ENCODE results near the gene CHMP6.
"Not testable (repeated sequence)": the region's sequence is repeated elsewhere in the genome, so short reads cannot be mapped to it uniquely, and the experiment has no call there.

CHMP6 gene

GRCh38 chr17:81011951-81012350 is 20.3 kb downstream of the CHMP6 start:
- DNase-seq (ENCODE audit: low read depth in 2 of 2): no peak

DNA sequence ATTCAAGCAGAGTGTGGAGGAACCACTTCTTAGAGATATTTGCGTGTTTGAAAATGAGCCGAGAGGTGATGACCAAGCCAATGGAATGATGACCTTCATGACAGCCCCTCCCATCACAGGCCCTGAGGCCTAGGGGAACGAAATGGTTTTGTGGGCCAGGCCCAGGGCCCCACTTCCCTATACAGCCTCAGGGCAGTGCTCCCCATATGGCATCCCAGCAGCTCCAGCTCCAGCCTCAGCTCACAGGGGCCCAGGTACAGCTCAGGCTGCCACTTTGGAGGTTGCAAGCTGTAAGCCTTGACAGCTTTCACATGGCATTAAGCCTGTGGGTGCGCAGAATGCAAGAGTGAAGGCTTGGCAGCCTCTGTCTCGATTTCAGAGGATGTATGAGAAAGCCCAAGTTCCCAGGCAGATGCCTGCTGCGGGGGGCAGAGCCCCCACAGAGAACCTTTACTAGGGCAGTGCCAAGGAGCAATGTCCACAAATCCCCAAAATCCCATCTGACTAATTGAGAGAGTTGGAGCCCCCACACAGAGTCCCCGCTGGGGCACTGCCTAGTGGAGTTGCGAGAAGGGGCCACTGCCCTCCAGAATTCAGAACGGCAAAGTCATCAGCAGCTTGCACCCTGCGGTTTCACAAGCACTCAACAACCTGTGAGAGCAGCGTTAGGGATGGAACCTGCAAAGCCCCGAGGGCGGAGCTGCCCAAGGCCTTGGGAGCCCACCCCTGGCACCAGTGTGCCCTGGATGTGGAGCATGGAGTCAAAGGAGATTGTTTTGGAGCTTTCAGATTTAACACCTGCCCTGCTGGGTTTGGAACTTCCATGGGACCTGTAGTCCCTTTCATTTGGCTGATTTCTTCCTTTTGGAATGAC is 21.2 kb downstream of the CHMP6 start:
- DNase-seq (ENCODE audit: low read depth in 2 of 2): no peak

GRCh38 chr17:81013642-81014041 is 22.0 kb downstream of the CHMP6 start:
- DNase-seq (ENCODE audit: low read depth in 2 of 2): no peak

- no peak for DNase-seq (ENCODE audit: low read depth in 2 of 2)
Measured at GRCh38 chr17:81015136-81015535, 23.5 kb downstream of the CHMP6 start.

DNA sequence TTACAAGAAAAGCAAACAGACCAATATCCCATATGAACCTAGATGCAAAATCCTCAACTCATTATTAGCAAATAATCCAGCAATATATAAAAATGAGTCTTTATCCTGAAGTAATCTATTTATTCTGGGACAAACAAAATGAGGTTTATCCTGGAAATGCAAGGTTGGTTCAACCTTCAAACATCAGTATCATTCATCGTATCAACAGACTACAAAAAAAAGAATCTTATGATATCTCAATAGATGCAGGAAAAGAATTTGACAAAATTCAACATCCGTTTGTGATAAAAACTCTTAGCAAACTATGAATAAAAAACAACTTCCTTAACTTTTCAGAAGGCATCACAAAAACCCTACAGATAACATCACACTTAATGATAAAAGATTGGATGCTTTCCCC is 24.9 kb downstream of the CHMP6 start:
- DNase-seq (ENCODE audit: low read depth in 2 of 2): no peak

DNA sequence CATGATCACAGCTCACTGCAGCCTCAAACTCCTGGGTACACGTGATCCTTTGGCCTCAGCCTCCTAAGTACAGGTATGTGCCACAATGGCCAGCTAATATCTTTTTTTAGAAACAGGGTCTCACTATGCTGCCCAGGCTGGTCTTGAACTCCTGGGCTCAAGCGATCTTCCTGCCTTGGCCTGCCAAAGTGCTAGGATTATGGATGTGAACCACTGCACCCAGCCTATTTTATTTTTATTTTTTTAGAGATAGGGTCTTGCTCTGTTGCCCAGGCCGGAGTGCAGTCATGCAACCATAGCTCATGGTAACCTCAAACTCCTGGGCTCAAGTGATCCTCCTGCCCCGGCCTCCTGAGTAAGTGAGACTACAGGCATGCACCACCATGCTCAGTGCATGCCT is 25.7 kb downstream of the CHMP6 start:
- DNase-seq (ENCODE audit: low read depth in 2 of 2): not testable (repeated sequence)

GRCh38 chr17:81018044-81018802 is 26.6 kb downstream of the CHMP6 start:
- DNase-seq (ENCODE audit: low read depth in 2 of 2): no peak

- DNase-seq (ENCODE audit: low read depth in 2 of 2): no peak
Measured at GRCh38 chr17:81019563-81020442, 28.2 kb downstream of the CHMP6 start.

DNA sequence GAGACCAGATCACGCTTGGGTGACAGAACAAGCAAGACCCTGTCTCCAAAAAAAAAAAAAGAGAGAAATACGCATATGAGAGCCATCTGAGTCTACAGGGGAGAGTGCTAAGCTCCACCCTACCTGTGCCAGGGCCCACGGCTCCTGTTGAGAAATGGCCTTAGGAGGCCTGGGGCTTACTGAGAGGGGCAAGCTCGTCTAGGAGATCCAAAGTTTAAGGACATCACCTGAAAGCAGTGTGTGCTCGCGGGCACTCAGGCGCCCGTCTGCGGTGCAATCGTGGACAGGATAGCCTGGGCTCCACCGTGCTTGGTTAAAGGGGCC is 28.8 kb downstream of the CHMP6 start:
- no peak for DNase-seq (ENCODE audit: low read depth in 2 of 2)

DNA sequence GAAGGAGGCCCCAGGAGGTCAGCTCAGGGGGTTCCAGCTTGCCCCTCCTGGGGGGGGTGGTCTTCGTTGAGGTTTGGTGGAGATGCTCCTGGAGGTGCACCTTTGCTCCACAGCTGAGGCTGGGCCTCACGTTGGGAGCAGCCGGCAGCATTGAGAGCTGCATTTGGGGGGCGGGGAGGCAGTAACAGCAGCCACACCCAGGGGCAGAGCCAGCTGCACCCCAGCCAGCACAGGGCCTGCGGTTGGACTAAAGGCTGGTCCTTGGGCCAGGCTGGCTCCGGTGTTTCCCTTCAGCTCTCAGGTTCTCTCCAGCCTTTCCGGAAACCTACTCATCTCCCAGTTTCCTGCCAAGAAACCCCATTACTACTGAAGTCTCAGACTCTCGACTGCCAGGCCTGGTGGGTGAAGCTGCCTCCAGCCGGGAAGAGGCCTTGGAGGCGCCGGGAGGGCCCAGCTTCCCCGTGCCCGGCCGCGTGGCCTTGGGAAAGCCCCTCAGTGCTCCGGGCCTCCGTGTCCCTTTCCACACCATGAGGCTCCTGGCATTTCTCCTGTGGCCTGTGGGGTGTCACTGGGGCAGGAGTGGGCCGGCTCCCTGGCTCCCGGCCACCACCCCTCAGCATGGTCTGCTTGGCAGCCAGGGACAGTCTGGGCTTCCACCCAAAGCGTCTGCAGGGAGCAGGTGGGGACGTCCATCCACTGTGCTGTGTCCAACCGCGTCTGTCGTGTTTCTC is 29.3 kb downstream of the CHMP6 start:
- no peak for DNase-seq (ENCODE audit: low read depth in 2 of 2)

DNA sequence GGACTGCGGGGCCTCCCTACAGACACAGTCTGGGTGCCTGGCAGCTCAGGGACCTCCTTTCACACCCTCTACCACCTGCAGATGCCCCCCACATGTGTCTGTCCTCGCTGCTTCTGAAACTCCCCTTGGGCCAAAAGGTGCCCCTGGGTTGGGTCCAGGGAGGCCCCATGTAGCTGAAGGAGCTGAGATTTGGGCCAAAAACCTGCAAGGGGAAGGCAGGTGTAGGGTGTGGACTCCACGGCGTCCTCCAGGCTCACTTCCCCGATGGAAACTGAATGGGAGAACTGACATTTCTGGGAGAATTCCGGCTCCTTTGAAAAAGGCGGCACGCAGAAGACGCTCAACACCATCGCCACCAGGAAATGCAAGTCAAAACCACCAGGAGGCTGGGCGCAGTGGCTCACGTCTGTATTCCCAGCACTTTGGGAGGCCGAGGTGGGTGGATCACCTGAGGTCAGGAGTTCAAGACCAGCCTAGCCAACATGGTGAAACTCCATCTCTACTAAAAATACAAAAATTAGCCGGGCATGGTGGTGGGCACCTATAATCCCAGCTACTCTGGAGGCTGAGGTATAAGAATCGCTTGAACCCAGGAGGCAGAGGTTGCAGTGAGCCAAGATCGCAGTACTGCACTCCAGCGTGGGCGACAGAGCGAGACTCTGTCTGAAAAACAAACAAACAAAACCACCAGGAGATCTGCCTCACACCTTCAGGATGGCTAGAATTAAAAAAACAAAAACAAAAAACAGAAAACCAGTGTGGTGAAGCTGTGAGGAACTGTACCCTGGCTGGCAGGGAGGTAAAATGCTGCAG is 30.1 kb downstream of the CHMP6 start:
- DNase-seq (ENCODE audit: low read depth in 2 of 2): no peak

- no peak for DNase-seq (ENCODE audit: low read depth in 2 of 2)
Measured at GRCh38 chr17:81022344-81022676, 30.7 kb downstream of the CHMP6 start.

- DNase-seq (ENCODE audit: low read depth in 2 of 2): no peak
Measured at GRCh38 chr17:81025065-81025740, 33.6 kb downstream of the CHMP6 start.

- DNase-seq (ENCODE audit: low read depth in 2 of 2): no peak
Measured at GRCh38 chr17:81025741-81026129, 34.1 kb downstream of the CHMP6 start.

GRCh38 chr17:81026266-81027036 is 34.8 kb downstream of the CHMP6 start:
- DNase-seq (ENCODE audit: low read depth in 2 of 2): no peak

DNA sequence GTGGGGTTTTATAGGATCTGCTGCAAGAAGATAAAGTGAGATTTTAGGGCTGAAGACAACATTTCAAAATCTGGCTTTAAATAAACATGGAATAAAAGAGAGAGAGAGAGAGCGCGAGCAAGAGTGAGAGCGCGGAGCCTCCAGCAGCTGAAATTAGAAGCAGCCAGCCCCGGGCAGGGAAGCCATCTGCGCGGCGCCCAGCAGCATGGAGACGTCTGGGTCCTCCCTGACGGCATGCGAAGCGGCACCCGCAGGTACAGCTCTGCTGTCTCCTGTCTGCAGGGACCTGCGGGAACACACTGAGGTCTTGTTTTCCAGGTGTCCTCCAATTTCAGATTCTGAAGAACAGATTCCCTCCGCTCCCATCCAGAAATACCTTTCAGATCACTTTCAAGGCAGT is 35.4 kb downstream of the CHMP6 start:
- DNase-seq (ENCODE audit: low read depth in 2 of 2): no peak

- DNase-seq (ENCODE audit: low read depth in 2 of 2): no peak
Measured at GRCh38 chr17:81027591-81028505, 36.2 kb downstream of the CHMP6 start.

GRCh38 chr17:81028506-81028858 is 36.8 kb downstream of the CHMP6 start:
- no peak for DNase-seq (ENCODE audit: low read depth in 2 of 2)

- DNase-seq (ENCODE audit: low read depth in 2 of 2): no peak
Measured at GRCh38 chr17:81029859-81030258, 38.2 kb downstream of the CHMP6 start.

Measured in stimulated activated CD8-positive, alpha-beta memory T cell treated with anti-CD3 and anti-CD28 coated beads, Interleukin-2, amount 100 ng/mL, for 1 hour (primary cell).